Tibial nerve (tissue), 3 donors: Measurements from ENCODE around the gene MRPS17.

Experiments used
- POLR2A ChIP-seq, 2 donors: fragments of 450-650 bp; IDR thresholded peaks; one replicate each; pipeline ENCODE4 v1.6.1; 2017; ENCODE audit warnings: antibody characterized with exemption in 2 of 2, mild to moderate bottlenecking in 2 of 2, moderate library complexity in 2 of 2
- TF ChIP-seq, protein P1 (sequence below), 5 experiments: fragments of 200-600 bp in 3 of 5; fragments of 450-650 bp in 2 of 5; sonication (generic) in 3 of 5; IDR thresholded peaks; one replicate each; pipeline ENCODE4 v1.5.1; 2016 to 2019; ENCODE audit warnings: antibody characterized with exemption in 5 of 5, mild to moderate bottlenecking in 3 of 5, moderate library complexity in 2 of 5

DNA sequence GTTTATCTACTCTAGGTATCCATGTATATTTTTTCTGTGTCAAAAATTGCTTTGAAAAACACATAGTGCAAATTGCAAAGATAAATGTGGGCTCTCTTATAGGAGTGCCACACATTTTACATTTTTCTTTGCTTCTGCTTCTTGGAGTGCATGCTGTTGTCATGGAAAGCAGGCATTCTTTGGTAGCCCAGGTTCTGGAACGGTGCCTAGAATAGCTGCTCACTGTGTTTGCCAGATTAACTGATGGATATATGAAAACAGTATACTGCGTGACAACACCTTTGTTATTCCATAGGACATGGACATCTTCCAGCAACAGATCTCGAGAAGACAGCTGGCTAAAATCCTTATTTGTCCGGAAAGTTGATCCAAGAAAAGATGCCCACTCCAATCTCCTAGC is 26.2 kb downstream of the MRPS17 start:
- TF ChIP-seq, protein P1, sequence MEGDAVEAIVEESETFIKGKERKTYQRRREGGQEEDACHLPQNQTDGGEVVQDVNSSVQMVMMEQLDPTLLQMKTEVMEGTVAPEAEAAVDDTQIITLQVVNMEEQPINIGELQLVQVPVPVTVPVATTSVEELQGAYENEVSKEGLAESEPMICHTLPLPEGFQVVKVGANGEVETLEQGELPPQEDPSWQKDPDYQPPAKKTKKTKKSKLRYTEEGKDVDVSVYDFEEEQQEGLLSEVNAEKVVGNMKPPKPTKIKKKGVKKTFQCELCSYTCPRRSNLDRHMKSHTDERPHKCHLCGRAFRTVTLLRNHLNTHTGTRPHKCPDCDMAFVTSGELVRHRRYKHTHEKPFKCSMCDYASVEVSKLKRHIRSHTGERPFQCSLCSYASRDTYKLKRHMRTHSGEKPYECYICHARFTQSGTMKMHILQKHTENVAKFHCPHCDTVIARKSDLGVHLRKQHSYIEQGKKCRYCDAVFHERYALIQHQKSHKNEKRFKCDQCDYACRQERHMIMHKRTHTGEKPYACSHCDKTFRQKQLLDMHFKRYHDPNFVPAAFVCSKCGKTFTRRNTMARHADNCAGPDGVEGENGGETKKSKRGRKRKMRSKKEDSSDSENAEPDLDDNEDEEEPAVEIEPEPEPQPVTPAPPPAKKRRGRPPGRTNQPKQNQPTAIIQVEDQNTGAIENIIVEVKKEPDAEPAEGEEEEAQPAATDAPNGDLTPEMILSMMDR (IDR thresholded peaks at IDR 0.05), result no peak
- TF ChIP-seq POLR2A (IDR thresholded peaks at IDR 0.05), result no peak
